ENCODE results near the gene RAC2. TPM values are rescaled to one million over a fixed set of nuclear protein-coding genes. Genes with fewer than 3 reads are reported as not detected.

Gene RAC2
- total and polyA plus RNA-seq, 9 of the 15 experiments (the other 6 are each of a cell fraction or from before 2014, with no cell fraction given), result 22.7 to 103 (median 43.3) TPM

- BruUV-seq (replicated peaks), result no TSS peak
- intact Hi-C loops (cut with micrococcal nuclease) (loop anchor here (1.0 to 10.0 kb wide), 4 partner anchors 32 to 414 kb away; no protein-coding TSS in a partner anchor), in situ Hi-C loops (cut with MboI) (no loop called here)
- DNase-seq (ENCODE audit: extremely low read depth in 1 of 4, low spot score in 3 of 4), result peak; percentile 72 to 84 (median 78)
- peak overlapping the region; percentile 74 for H3K27ac ChIP-seq (ENCODE audit: extremely low read depth, low read depth, low read length)
- H2AFZ ChIP-seq (ENCODE audit: low read depth, low read length), result peak overlapping the region; percentile 90
- no peaks in the 10 kb centered on the region for H3K36me3 ChIP-seq (ENCODE audit: control insufficient read depth, insufficient read depth, low read length)
- no peaks in the 10 kb centered on the region for H3K9me1 ChIP-seq (ENCODE audit: control insufficient read depth, insufficient read depth, low read length)
- peak; percentile 69 for ATAC-seq
- ChIA-PET CTCF (ENCODE audit: low intra/inter-chr PET ratio) (interaction anchor here (0.7 to 5.1 kb wide), 6 partner anchors 11 to 198 kb away, joined by 3 to 27 read pairs (median 4); partner anchors contain the start of gene C1QTNF6), POLR2A (interaction anchor here (0.6 to 1.3 kb wide), 5 partner anchors 10 to 44 kb away, joined by 3 to 6 read pairs (median 4); partner anchors contain the start of gene C1QTNF6)
- FAIRE-seq, result peak; percentile 72
- no peaks in the 10 kb centered on the region for H3K27me3 ChIP-seq (ENCODE audit: control insufficient read depth in 2 of 2, insufficient read depth in 2 of 2, low read length in 2 of 2)
- H3K4me2 ChIP-seq (ENCODE audit: insufficient read depth, low read length), result peak overlapping the region; percentile 86
- H3K4me3 ChIP-seq, result peak overlapping the region; percentile 59
- H4K20me1 ChIP-seq (replicated peaks; ENCODE audit: control insufficient read depth, insufficient read depth, low read length), result no peaks in the 10 kb centered on the region
- no peaks in the 10 kb centered on the region for H3K9me3 ChIP-seq (replicated peaks; ENCODE audit: control insufficient read depth, insufficient read depth, low read depth, low read length)
- H3K9ac ChIP-seq (ENCODE audit: insufficient read depth in 1 of 2, low read depth in 2 of 2, low read length in 2 of 2), result peak overlapping the region; percentile 84 to 97
- peaks cover 23 to 44% of the 10 kb centered on the region in 2 experiments for H3K4me1 ChIP-seq (replicated peaks in 1 of 2; ENCODE audit: control insufficient read depth in 2 of 2, insufficient read depth in 2 of 2, low read length in 2 of 2)
- WGBS (ENCODE audit: insufficient coverage, low coverage, missing lambda C conversion rate), result 4% methylated on average over 29 of the region's 51 CpGs
- H3K79me2 ChIP-seq (ENCODE audit: control insufficient read depth, insufficient read depth, low read length), result peaks cover 2% of the 10 kb centered on the region; the same call in 1 of the 3 replicates
- TF ChIP-seq CCAR2 (IDR thresholded peaks at IDR 0.05; ENCODE audit: low read depth, low read length) (no peak), ZFP36 (IDR thresholded peaks at IDR 0.05; ENCODE audit: low read depth, low read length, partially characterized antibody) (no peak), ZNF512 (tag; IDR thresholded peaks at IDR 0.05) (no peak), ZKSCAN3 (CRISPR knock-in tag; IDR thresholded peaks at IDR 0.05) (no peak), CSDE1 (IDR thresholded peaks at IDR 0.05) (no peak), XRCC4 (IDR thresholded peaks at IDR 0.05; ENCODE audit: extremely low read depth, insufficient read depth, insufficient read length) (no peak), RFX5 (IDR thresholded peaks at IDR 0.05; ENCODE audit: low read depth, low read length) (no peak), NCOA1 (IDR thresholded peaks at IDR 0.05; ENCODE audit: low read depth) (0 out of 2 replicates have a peak, but pooled peaks have one; percentile 36), IRF9 (tag; IDR thresholded peaks at IDR 0.05) (no peak), POLR2A (conservative IDR thresholded peaks at IDR 0.05) (no peak), ZNF75A (CRISPR knock-in tag; IDR thresholded peaks at IDR 0.05) (no peak), FOXA1 (IDR thresholded peaks at IDR 0.05; ENCODE audit: borderline replicate concordance) (no peak), ZNF449 (CRISPR knock-in tag; IDR thresholded peaks at IDR 0.05) (no peak), RFX1 (IDR thresholded peaks at IDR 0.05) (no peak), ZNF668 (CRISPR knock-in tag; IDR thresholded peaks at IDR 0.05) (no peak), NCOA6 (IDR thresholded peaks at IDR 0.05) (no peak), RBM25 (IDR thresholded peaks at IDR 0.05; ENCODE audit: low read depth, low read length, severe bottlenecking) (peak; percentile 69)
Measured at GRCh38 chr22:37198258-37199102, 45.6 kb downstream of the RAC2 start.

All from K562 (cell line).